ENCODE measurements around the gene SRP14.

DNA sequence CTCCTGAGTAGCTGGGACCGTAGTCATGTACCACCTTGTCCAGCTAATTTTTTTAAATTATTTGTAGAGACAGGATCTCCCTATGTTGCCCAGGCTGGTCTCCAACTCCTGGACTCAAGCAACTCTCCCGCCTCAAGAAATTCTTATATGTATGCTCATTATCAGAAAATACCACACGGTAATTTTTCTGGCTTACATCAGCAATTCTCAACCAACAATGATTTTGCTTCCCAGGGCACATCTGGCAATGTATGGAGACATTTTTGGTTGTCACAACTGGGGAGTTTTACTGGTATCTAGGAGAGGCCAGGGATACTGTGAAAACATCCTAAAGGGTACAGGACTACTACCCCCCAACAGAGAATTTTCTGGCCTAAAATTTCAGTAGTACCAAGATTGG lies 10.8 kb downstream of the SRP14 start:
- no peak for TF ChIP-seq POLR2A (IDR thresholded peaks at IDR 0.05)
- TF ChIP-seq, protein P1, sequence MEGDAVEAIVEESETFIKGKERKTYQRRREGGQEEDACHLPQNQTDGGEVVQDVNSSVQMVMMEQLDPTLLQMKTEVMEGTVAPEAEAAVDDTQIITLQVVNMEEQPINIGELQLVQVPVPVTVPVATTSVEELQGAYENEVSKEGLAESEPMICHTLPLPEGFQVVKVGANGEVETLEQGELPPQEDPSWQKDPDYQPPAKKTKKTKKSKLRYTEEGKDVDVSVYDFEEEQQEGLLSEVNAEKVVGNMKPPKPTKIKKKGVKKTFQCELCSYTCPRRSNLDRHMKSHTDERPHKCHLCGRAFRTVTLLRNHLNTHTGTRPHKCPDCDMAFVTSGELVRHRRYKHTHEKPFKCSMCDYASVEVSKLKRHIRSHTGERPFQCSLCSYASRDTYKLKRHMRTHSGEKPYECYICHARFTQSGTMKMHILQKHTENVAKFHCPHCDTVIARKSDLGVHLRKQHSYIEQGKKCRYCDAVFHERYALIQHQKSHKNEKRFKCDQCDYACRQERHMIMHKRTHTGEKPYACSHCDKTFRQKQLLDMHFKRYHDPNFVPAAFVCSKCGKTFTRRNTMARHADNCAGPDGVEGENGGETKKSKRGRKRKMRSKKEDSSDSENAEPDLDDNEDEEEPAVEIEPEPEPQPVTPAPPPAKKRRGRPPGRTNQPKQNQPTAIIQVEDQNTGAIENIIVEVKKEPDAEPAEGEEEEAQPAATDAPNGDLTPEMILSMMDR (IDR thresholded peaks at IDR 0.05) = no peak
